GM18519 (cell line): ENCODE data around the gene SLC22A31.

Source experiments
- ATAC-seq: cut with Tn5 transposase; IDR thresholded peaks from one replicate; pipeline ENCODE4 v1.9.1; 2021; ENCODE audit warnings: mild to moderate bottlenecking, moderate library complexity; ENCODE audit not compliant: unreplicated experiment, low FRiP score

Gene SLC22A31

DNA sequence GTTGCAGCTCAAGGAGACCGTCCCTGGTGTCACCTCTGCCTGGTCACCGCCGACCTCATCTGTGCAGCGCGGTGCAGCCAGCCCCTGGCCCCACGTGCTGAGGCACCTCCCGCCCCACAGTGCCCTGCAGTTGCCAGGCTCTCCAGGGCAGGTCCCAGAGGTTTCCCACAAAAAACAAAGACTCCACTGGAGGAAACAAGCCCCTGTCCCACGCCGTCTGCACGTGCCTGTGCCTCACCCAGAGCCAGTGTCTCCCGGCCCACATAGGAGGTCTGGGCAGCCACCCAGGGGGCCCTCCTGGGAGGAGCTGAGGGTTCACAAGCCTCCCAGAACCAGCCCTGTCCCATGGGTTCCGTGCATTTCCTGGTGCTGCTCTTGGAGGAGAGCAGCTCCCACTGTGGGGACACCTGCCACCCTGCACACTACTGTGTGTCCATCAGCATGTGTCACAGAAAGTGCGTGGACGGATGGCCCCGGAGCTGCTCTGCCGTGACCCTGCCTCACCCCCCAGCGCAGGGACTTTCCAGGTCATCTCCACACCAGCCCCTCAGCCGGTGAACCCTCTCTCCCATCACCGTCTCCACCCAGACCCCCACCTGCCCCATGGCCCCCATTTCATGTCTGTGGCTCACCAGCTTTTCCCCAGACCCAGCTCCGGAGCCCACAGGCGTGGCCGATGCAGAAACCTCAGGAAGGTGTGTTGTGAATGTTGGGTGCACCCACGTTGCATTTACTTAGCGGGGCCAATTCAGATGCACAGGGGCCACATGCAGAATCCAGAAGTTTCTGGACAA is 45.8 kb downstream of the SLC22A31 start:
- ATAC-seq: no peak

DNA sequence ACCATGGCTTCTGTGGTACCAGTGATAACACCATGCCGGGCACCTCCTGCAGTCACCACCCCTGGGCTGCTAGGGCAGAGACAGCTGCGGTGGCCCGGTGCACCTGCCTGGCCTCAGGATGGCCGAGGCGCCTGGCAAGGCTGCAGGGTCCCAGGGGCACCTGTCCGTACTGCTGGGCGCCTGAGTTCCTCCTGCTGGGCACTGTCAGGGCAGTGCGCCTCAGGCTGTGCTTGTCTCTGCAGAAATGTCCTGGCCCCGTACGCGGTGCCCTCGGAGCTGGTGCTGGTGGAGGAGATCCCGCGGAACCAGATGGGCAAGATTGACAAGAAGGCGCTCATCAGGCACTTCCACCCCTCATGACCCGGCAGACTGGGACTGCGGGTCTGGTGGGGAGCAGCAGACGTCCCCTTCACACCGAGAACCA is 46.5 kb downstream of the SLC22A31 start:
- no peak for ATAC-seq

DNA sequence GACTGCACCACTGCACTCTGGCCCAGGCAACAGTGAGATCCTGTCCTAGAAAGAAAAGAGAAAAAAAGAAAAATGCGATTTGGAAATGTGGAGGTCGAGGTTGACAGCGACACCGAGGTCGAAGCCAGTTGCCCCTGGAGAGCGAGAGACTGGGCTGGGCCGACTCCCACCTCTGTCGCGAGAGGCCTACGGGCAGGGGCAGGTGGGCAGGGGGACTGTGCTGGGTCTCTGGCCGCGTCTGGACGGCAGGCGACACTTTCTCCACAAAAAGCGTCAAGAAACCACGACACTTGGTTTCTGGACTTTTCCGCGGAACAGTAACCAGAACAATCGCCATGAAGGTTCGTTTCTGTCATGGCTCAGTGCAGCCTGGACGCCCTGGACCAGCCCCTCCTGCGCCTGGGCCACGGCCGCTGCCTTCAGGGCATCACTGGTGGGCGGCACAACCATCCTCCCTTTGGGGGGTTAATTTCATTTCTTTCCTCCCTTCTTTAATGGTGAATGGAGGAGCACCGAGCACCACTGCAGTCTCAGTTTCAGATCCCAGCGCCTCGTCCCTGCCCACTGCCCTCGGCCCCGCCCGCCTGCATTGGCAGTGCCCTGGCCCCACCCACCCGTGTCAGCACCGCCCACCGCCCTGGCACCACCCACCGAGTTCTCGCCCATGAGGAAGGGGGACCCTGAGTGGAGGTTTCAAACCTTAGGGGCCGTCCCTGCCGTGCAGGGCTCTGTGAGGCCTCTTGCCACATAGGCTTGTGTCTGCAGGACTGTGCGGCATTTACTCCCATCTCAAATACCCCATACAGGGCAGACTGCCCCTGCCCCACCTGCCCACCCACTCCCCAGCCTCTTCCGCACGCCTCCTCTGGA is 47.3 kb downstream of the SLC22A31 start:
- ATAC-seq: no peak

DNA sequence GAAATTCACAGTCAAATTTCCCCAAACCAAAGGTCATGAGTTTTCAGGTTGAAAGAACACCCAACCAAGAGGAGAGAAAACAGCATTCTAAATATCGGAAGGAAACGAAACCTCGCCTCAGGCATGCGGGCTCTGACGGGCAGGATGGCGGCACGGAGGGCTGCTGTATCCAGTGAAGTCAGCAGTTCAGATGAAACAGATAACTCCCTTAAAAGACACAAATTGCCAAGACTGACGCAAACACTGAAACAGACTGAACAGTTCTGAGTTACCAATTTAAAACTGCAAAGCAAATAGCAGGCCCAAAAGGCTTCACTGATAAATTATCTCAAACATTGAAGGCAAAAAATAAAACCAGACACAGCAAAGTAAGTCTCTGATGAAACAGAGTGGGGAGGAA is 49.4 kb downstream of the SLC22A31 start:
- no peak for ATAC-seq

DNA sequence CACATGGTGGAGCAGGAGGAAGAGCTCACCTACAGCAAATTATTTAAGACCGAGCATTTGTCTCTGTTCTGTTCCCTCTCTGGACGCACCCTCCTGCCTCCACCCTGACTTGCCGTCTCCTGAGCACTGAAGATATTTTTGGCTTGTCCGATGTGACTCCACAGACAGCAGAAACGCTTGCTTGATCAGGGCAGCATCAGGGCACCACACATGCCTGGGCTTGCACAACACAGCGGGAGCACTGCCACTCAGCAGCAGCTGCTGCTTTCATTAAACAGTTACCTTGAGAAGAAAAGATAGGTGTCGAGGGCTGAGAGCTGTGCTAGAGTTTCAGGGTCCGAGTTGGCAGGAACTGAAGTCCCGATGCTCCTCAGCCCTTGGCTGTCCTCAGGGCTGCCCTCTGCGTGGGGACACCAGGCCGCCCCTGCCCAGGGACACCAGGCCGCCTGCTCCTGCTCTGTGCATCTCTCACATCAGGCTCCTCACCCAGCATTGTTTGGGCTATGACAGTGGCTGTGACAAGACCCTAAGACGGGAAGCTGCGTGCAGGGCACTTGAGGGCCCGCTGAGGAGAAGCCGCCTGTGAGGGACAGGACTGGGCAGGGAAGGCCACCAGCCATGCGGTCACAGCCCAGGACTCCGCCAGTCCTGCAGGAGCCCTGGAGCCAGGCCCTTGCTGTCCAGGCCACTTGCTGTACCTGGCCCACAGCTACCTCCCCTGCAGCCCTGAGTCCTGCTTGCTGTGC is 50.1 kb downstream of the SLC22A31 start:
- ATAC-seq: no peak

DNA sequence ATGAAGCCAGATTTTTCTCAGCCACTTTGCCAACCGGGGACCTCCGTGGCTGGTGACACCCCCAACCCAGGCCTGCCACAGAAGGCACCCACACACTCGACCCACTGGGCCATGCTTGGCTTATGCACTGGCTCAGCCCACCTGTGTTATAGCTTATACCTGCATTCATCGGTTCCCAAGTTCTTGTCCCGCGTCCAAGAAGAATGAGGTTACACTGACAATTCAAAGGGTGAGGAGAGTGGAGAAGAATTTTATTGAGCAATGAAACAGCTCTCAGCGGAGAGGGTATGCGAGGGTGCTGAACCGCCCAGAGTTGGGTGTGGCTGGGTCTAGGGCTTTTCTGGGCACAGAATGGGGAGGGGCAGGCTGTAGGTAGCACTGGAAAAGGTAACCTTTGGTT is 51.0 kb downstream of the SLC22A31 start:
- no peak for ATAC-seq

DNA sequence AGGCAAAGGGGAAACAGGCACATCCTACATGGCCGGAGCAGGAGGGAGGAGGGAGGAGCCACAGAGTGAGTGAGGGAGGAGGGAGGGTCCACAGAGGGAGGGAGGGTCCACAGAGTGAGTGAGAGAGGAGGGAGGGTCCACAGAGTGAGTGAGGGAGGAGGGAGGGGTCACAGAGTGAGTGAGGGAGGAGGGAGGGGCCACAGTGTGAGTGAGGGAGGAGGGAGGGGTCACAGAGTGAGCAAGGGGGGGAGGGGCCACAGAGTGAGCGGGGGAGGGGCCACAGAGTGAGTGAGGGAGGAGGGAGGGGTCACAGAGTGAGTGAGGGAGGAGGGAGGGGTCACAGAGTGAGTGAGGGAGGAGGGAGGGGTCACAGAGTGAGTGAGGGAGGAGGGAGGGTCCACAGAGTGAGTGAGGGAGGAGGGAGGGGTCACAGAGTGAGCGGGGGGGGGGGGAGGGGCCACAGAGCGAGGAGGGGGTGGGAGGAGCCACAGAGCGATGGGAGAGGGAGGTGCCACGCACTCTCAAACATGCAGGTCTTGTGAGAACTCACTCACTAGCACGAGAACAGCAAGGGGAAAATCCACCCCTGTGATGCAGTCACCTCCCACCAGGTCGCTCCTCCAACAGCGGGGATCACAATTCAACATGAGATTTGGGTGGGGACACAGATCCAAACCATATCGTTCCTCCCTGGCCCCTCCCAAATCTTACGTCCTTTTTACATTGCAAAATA is 53.1 kb downstream of the SLC22A31 start:
- no peak for ATAC-seq

DNA sequence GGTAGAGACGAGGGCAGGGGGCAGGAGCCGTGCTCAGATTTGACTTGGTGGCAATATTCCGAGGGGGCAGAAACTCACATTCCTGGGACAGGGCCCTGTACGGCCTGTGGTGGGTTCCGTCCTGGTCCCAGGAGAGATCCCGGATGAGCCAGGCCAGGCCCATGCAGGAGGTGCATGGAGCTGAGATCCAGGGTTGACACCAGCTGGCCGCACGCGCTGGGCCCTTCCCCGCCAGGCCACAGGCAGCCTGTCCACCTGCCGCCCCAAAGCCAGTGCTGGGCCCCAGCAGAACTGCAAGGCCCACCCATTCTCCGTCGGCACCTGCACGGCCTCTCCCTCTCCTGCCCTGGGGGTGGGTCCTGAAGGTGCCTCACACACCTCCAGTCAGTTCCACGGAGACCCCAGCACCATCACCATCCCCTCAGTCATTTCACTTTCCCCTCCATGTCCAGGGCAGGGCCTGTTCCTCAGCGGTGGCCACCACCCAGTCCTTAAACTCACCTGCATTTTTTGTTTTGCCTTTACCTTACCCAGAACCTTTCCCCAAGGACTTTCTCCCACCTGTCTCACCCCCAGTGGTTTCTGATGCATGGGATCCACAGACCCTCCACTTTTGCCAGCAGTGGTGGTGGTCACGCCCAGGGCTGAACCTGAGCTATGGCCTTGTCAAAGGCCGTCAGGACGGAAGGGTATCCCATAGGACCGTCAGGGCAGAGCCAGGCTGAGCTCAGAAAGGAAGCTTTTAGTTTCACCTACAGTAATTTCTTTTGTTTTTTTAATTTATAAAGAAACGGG is 53.9 kb downstream of the SLC22A31 start:
- ATAC-seq: no peak
